Lower lobe of right lung (tissue), 2 donors: ENCODE data around the gene HLTF. TPM values are rescaled to one million over a fixed set of nuclear protein-coding genes. Genes with fewer than 3 reads are reported as not detected.
"Not testable (repeated sequence)": the region's sequence is repeated elsewhere in the genome, so short reads cannot be mapped to it uniquely, and the experiment has no call there.

Experiments used
- ATAC-seq, 2 donors: fragments of 200-7000 bp; cut with Tn5 transposase; one replicate each; pipeline ENCODE4 v1.9.1; 2020 to 2022; ENCODE audit warnings: mild to moderate bottlenecking in 2 of 2, moderate library complexity in 2 of 2
- DNase-seq: peaks from one replicate; pipeline ENCODE4 v3.0.0-alpha.2; 2020
- H3K27ac ChIP-seq: fragments of 200-600 bp; one replicate; pipeline ENCODE4 v1.8.0; 2022
- H3K27me3 ChIP-seq: fragments of 200-600 bp; one replicate; pipeline ENCODE4 v1.8.0; 2022; ENCODE audit warnings: low read depth
- H3K36me3 ChIP-seq: fragments of 200-600 bp; one replicate; pipeline ENCODE4 v1.8.0; 2022; ENCODE audit warnings: mild to moderate bottlenecking
- H3K4me1 ChIP-seq: fragments of 200-600 bp; one replicate; pipeline ENCODE4 v1.8.0; 2022
- H3K4me3 ChIP-seq: fragments of 200-600 bp; one replicate; pipeline ENCODE4 v1.8.0; 2022; ENCODE audit warnings: mild to moderate bottlenecking
- H3K9me3 ChIP-seq: fragments of 200-600 bp; one replicate; pipeline ENCODE4 v1.8.0; 2022
- intact Hi-C: fragments of 100-400 bp; cut with DNase I; formaldehyde crosslinking; loops from one replicate; pipeline ENCODE4 v1.11.0; 2022
- total RNA-seq: library from RNA; stranded (reverse); fragmentation: NEBNext Ultra II Directional; extraction: Animal tissue kit (Norgen Biotek cat#: 25700); gene quantifications from one replicate; pipeline ENCODE4 v1.2.1, GENCODE V29; 2021
- TF ChIP-seq, protein P1 (sequence below): fragments of 200-600 bp; IDR thresholded peaks from one replicate; pipeline ENCODE4 v1.8.0; 2022; ENCODE audit warnings: antibody characterized with exemption, mild to moderate bottlenecking
- donor health status: DM: no; HTN: yes; CAD: no; lungs with severe emphysema.

The HLTF gene
- total RNA-seq, 1 donor from 2014 or later, result 18.5 TPM

DNA sequence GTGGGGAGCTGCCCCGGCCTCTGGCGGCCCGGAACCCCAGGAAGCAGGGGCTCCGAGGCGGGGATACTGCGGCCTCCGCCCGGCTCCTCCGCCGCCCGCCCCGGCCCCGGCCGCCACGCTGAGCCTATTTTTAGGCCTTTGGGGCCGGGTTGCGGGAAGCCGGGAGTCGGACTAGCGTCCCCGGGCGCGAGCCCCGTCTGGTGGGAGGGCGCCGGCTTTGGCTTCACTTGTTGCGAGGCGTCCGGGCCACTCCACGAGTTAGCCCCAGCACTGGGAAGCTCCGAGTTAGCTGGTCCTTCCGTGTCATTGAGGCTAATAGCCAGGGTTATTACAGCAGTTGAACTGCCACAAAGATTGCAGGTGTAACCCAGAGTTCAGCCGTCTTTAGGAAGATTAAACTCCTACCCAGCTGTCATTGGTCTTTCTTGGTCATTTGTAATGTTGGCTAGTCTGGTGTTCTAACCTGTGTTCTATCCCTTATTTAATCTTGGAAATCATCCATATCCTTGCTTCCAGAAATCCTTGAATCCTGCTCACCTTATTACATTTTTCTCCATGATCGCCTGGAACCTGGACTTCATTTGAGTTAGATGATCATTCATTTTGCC lies 94.2 kb downstream of the HLTF start:
- intact Hi-C loops, result no loop called here
- peak; percentile 72 for DNase-seq

DNA sequence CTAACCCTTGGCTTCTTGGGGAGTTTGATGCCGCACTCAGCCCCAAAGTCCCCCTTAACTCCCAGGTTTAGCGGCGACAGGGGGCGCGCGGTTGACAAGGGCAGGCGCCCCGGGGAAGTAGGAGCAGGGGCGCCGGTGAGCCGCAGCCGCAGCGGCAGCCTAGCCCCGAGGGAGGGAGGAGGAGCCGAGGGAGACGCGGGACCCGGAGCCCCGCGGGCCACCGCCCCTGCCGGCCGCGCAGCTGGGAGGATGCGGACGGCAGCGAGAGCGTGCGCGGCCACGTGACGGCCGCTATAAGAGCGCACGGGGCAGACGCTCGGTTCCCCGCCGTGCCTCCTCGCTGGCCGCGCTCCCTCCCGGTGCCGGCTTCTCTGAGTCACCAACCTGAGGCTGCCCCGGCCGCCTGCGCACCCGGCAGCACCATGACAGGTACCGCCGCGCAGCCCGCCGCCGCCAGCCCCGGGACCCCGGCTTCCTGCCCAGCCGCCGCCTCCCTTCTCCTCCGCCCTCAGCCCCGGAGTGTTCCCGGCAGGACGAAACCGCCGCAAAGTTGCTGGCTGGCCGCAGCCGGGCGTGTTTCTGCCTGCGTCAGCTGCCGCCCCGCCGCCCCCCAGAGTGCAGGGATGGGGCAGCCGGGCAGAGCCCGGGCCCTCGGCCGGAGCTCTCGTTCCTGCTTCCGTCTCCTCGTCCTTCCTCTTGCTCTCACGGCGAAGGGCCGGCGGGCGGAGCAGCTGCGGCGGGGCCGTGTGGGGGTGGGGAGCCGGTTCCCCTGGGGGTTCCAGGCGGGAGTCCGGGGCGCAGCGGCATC lies 94.9 kb downstream of the HLTF start, which contains the start of gene GYG1:
Gene GYG1 (plus strand): TSS at position 322 of the 808 bp plus-strand sequence. CDS start 101 bp downstream, at position 423.
- H3K9me3 ChIP-seq, result no peaks in the 10 kb centered on the region
- peak; percentile 91 for DNase-seq
- peak; percentile 97 for ATAC-seq
- H3K27me3 ChIP-seq, result no peaks in the 10 kb centered on the region
- H3K4me3 ChIP-seq, result peak within 1 kb of the TSS; percentile 92
- TF ChIP-seq, protein P1, sequence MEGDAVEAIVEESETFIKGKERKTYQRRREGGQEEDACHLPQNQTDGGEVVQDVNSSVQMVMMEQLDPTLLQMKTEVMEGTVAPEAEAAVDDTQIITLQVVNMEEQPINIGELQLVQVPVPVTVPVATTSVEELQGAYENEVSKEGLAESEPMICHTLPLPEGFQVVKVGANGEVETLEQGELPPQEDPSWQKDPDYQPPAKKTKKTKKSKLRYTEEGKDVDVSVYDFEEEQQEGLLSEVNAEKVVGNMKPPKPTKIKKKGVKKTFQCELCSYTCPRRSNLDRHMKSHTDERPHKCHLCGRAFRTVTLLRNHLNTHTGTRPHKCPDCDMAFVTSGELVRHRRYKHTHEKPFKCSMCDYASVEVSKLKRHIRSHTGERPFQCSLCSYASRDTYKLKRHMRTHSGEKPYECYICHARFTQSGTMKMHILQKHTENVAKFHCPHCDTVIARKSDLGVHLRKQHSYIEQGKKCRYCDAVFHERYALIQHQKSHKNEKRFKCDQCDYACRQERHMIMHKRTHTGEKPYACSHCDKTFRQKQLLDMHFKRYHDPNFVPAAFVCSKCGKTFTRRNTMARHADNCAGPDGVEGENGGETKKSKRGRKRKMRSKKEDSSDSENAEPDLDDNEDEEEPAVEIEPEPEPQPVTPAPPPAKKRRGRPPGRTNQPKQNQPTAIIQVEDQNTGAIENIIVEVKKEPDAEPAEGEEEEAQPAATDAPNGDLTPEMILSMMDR, result peak; percentile 40
- H3K27ac ChIP-seq, result peak within 1 kb of the TSS; percentile 98
- peaks cover 16% of the 10 kb centered on the region for H3K36me3 ChIP-seq
- peaks cover 19% of the 10 kb centered on the region for H3K4me1 ChIP-seq
- intact Hi-C loops, result no loop called here

More for the DNA sequence above, 94.2 kb downstream of the HLTF start:
- TF ChIP-seq, protein P1, result no peak
- peak overlapping the region; percentile 92 for H3K4me3 ChIP-seq
- peak; percentile 75 to 76 for ATAC-seq
- no peaks in the 10 kb centered on the region for H3K9me3 ChIP-seq
- H3K27ac ChIP-seq, result peak overlapping the region; percentile 98
- peaks cover 19% of the 10 kb centered on the region for H3K4me1 ChIP-seq
- H3K36me3 ChIP-seq, result peaks cover 24% of the 10 kb centered on the region
- no peaks in the 10 kb centered on the region for H3K27me3 ChIP-seq

DNA sequence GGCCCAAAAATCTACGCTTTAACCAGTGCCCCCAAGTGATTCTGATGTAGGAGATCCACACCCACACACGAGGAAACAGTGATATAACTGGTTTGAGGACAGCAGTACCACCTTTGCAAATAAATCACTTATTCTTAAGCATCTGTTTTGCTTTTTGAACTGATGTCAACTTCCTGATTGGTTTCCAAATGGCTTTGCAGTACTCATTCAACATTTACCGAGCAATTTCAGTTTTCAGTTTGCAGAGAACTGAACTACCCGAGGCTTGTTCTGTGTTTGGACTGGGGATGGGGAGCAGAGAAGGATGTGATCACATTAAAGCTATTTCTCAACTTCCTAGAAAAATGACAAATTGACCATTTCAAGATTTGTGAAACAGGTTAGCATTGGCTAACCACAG lies 96.1 kb downstream of the HLTF start:
- Histone ChIP-seq H3K9me3 (no peaks in the 10 kb centered on the region), H3K27me3 (no peaks in the 10 kb centered on the region), H3K36me3 (peaks cover 6% of the 10 kb centered on the region), H3K4me1 (peaks cover 19% of the 10 kb centered on the region), H3K27ac (no peak overlapping the region), H3K4me3 (peak overlapping the region; percentile 92)
- ATAC-seq (no peak), DNase-seq (no peak)
- intact Hi-C loops, result no loop called here
- TF ChIP-seq, protein P1, result no peak

GRCh38 chr3:148987551-148987950 lies 98.8 kb downstream of the HLTF start:
- intact Hi-C loops, H3K4me3 ChIP-seq, H3K27ac ChIP-seq, H3K9me3 ChIP-seq, H3K27me3 ChIP-seq, H3K36me3 ChIP-seq, ATAC-seq, DNase-seq: not testable (repeated sequence)
- peaks cover 12% of the 10 kb centered on the region for H3K4me1 ChIP-seq

- intact Hi-C loops, result no loop called here
- no peaks in the 10 kb centered on the region for H3K4me1 ChIP-seq
- no peaks in the 10 kb centered on the region for H3K9me3 ChIP-seq
- H3K27me3 ChIP-seq, result no peaks in the 10 kb centered on the region
- H3K4me3 ChIP-seq, result no peak overlapping the region
- DNase-seq, result no peak
- no peaks in the 10 kb centered on the region for H3K36me3 ChIP-seq
- TF ChIP-seq, protein P1, result no peak
- ATAC-seq, result no peak
- no peak overlapping the region for H3K27ac ChIP-seq
Observed at GRCh38 chr3:148981273-148981672, 105.1 kb downstream of the HLTF start.

Other genes starting within 250 kb of the HLTF start
- gene CPA3, start 221.2 kb downstream of the HLTF start, total RNA-seq, result 48.6 TPM
- 51.3 TPM for gene GYG1, start 95.0 kb downstream of the HLTF start, total RNA-seq
- gene HPS3, start 43.1 kb upstream of the HLTF start, total RNA-seq, result 25.1 TPM
- 48.9 TPM for gene CP, start 135.3 kb upstream of the HLTF start, total RNA-seq
- gene TM4SF18, start 247.1 kb upstream of the HLTF start, total RNA-seq, result 6.5 TPM